HG03108 (cell line): ENCODE data around the gene ACSL6.

Experiments
- ATAC-seq: cut with Tn5 transposase; IDR thresholded peaks from one replicate; pipeline ENCODE4 v1.9.1; 2021; ENCODE audit warnings: moderate library complexity; ENCODE audit not compliant: unreplicated experiment

The ACSL6 gene

DNA sequence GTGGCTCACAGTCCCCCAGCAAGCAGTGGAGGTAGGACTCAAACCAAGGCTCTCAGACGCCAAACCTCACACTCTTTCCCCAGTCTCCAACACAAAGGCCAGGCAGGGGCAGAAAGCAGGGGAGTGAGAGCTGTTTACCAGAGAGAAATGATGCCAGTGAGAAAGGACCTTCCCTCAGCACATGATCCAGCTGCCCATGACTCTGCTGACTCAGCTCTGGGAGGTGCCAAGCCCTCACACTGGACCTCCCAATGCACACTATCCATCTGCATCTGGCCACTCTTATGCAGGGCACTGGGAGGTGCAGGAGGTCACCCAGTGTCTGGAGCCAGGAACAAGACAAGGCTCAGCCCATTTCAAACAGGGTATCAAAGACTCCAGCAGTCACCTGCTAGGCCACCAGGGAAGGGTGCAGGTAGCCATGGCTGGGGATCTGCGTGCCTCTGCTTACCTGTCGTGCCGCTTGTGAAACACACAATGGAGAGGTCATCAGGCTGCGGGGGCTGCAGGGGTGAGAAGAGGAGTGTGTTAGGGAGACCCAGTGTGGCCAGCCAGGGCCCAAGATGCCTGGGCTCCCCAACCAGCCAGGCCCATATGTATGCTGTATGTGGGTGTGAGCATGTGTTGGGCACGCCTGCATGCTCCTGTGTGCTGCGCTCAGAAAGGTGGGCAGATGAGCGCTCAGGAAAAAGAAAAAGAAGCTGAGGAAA lies 26.3 kb downstream of the ACSL6 start:
- no peak for ATAC-seq

DNA sequence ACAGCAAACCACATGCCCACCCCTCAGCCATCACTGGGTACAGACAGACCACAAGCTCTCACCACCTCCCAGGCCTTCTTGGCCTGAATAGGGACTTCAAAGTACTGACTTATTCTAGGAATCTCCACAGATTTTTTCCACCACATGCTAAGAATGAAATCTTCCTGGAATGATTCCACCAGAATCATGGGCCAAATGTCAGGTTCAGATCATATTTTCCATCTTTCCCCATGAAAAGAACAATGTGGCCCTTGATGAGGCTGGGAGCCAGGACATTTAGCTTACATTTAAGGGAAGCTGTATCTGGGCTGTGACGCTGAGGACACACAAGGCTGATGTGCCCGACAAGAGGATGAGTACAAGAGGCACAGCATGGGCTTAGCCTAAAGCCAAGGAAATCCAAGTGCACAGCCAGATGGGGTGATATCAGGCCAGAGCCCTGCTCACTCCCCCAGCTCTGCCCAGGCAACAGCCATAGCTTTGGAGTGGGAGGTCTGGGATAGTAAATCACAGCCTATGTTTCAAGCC lies 28.1 kb downstream of the ACSL6 start:
- no peak for ATAC-seq

DNA sequence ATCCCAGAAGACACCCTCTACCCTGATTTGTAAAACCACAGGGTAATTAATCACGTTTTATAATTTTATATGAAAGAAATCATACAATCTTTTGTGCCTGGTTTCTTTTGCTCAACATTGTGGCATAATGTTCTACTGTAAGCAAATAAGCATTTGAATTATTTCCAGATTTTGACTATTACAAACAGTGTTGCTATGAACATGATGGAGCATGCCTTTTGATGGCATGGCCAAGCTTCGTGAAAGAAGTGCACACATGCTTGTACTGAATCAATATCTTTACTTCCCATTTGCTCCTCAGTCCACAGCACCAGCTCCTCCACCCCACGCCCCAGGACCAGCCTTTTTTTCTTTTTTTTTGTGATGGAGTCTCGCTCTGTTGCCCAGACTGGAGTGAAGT lies 29.9 kb downstream of the ACSL6 start:
- no peak for ATAC-seq

GRCh38 chr5:131980696-131981095 lies 30.8 kb downstream of the ACSL6 start:
- ATAC-seq: no peak

DNA sequence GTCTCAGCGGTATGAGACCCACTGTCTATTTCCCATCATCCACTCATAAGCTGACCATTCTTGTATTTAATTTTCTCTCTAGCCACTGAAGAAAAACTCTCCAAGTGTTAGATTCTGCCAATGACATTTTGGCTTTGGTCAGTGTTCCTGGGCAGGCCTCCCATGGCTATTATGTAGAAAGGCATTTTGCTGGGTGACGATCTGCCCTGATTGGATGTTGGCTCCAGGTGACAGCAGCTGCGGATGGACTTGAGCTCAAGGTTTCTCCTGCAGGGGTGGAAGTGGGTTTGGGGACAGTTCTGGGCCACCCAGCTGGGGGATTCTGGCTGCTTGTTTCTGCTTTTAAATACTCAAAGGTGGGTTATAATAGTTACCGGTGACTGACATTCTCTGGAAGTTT lies 31.6 kb downstream of the ACSL6 start:
- no peak for ATAC-seq

- no peak for ATAC-seq
Observed at GRCh38 chr5:131977212-131977604, 34.2 kb downstream of the ACSL6 start.

DNA sequence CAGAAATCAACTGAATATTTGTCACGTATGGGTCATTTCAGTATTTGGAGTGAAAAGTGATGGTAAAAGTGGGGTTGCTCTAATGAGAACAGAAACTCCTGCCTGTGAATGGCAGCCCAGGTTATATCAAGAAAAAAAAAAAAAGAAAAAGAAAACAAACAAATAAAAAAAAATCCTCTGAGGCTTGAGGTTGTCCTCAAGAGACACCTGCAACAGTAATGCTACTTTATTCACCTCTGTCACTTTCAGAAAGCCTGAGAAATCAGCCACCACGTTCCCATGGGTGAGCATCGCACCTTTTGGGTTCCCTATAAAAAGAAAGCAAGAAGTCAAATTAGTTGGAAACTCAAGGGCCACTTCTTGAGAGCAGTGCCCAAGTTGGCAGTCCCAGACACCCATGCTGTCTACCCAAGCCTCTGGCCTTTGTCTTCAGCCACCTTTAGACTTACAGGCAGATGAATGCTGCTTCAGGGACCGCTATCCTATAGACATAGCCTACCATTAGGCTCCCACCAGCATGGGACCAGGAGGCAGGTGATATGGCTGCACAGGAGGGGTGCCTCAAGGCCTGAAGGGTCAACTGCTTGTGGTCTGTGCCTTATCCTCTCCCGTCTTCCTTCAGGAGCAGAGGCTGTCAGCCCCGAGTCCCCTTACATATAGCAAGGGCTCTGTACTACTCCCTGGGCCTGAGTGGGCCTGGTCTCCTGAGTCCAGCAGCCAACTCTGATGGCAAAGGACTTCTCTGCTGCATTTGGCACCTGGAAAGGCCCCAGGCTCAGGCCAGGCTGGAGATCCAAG lies 34.8 kb downstream of the ACSL6 start:
- no peak for ATAC-seq

DNA sequence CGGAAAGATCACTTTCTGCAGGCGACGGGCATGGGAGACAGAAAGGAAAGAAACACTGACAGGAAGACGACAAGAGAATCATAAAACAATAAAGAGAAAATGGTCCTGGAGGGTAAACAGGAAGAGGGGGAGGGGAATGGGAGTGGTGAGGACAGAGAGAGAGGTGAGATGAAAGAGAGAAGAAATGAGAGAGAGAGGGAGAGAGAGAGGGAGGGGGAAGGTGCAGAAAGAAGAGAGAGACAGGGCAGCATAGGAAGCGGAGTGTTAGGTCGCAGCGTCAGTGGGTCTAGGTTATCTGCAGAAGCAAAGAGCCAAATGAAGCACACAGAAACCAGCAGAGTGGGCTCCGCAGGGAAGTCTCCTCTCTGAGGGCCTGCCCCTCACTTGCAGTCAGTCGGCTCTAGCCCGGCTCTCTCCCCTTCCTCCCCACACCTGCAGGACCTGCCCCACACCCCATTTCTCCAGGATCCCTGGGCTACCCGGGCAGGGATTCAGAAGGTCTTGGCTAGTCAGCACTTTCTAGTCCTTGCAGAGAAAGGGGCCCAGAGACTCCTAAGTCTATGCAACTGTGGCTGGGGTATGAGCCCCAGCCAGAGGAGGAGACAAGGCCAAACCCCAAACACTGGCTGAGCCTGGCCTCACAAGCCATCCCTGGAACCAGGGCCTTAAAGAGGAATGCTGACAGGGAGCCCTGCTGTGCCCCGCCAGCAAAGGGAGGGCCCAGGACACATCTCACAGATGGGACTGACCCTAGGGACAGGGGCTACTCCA lies 36.3 kb downstream of the ACSL6 start:
- ATAC-seq: no peak

GRCh38 chr5:131974622-131974955 lies 36.9 kb downstream of the ACSL6 start:
- no peak for ATAC-seq

DNA sequence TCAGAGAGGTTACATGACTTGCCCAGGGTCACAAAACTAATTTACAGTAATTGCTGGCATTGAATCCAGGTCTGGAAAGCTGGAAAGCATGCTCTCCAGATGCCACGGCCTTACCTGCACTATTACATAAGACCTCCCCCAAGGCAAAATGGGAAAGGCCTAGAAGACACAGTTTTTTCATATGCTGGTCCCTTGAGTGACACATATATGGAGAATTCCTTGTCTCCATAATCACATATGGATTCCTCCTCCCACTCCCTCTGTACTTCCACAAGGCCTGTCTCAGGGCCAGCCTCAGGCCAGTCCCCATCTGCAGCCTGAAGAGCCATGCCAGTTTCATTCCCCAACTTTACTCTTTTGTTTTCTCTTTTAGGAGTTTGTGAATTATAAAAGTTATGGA lies 37.4 kb downstream of the ACSL6 start:
- no peak for ATAC-seq

DNA sequence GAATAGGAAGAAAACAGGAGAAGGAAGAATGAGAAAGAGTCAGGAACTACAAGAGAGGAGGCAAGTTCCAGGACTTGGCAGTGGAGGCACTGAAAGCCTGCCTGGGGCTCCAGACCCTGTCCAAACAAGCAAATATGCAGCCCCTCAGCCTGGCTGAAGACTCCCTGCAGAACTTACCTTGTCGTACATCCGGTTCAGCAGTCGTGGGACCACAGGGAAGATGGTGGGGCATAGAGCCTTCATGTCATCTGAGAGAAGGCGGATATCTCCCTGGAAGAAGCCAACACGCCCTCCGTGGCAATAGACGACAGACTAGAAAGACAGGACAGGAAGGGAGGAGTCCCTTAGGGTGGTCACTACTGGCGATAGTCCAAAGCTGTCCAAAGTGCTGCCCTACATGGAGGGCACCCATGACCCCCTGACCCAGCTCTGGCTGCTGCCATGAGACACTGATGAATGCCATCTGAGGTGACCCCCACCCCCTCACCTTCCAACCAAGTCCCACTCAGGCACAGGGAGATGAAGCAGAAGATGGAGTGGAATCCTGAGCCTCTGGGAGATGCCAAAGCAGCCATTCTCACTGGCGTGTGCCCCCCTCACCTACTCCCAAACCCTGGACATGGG lies 38.3 kb downstream of the ACSL6 start:
- no peak for ATAC-seq

- ATAC-seq: no peak
Observed at GRCh38 chr5:131968396-131968954, 43.0 kb downstream of the ACSL6 start.

DNA sequence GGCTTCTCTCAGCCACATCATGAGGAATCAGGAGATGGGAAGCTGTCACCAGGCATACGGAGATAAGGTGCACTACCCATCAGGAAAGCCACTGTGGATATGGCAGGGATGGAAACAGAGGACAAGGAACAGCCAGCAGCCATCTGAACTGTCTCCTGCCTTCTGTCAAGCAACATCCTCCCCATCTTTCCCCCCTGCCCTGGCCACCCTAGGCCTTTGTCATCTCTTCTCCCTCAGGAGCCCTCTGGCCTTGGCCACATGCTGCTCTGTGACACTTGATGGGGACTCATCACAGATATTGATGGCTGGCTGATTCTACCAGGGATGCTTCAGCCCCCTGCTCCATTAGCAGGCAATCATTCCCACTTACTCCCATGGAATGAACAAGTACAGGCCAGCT lies 44.9 kb downstream of the ACSL6 start:
- ATAC-seq: no peak

DNA sequence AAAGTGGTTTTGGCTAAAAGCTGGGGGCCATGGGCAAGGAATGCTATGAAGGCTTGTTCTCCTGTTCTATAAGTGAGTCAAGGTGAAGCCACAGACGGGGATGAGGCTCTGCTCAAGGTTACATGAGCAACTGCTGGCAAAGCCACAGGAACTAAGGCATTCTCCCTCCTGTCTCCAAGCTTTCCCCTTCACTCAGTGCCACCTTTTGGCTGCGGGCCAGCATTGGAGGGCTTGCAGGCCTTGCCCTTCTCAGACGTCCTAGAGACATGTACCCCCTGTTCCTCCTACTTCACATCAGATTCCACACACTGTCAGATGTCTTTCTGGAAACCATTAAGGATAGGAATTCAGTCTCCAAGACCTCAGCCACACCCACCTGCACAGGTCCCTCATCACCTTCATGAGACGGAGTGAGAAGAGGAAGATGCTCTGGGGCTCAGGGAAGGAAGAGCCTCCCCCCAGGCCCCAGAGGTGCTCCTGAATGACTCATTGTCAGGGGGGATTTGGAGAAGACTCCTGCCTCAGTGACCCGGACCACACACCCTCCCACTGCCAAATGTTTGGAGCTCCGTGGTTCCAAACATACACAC lies 45.5 kb downstream of the ACSL6 start:
- ATAC-seq: no peak

- no peak for ATAC-seq
Observed at GRCh38 chr5:131959906-131960305, 51.6 kb downstream of the ACSL6 start.

GRCh38 chr5:131959136-131959535 lies 52.3 kb downstream of the ACSL6 start:
- ATAC-seq: no peak

DNA sequence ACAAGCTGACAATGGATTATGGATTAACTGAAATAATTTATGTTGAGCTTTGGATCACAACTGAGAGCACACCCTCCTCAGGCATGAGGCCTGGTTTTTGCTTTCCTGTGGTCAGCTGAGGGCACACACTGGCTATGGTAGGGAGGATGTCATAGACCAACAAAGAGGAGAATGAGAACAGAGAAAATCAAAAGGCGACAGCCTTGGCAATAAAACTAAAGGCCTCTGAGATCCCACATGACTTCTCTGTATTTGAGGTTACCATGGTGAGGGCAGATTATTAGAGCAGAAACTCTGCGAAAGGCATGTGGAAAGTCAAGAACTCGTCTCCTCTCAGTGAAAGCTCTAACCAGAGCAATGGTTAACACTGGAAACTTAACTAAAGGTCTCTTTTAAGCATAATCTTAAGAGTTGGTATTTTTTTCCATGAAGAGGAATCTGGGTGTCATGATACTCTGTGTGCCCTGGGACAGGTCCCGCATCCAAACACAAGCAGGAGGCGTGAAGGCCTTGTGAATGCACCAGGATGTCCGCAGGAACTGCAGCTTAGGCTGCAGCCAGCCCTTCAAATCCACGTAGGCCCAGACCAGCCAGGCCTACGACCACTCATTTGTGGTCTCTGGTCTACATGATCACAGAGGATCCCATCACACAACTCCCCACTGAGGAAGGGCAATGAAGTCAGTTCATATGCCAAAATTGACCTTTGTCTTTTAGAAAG lies 53.6 kb downstream of the ACSL6 start:
- no peak for ATAC-seq

GRCh38 chr5:131953969-131954368 lies 57.5 kb downstream of the ACSL6 start:
- ATAC-seq: no peak

DNA sequence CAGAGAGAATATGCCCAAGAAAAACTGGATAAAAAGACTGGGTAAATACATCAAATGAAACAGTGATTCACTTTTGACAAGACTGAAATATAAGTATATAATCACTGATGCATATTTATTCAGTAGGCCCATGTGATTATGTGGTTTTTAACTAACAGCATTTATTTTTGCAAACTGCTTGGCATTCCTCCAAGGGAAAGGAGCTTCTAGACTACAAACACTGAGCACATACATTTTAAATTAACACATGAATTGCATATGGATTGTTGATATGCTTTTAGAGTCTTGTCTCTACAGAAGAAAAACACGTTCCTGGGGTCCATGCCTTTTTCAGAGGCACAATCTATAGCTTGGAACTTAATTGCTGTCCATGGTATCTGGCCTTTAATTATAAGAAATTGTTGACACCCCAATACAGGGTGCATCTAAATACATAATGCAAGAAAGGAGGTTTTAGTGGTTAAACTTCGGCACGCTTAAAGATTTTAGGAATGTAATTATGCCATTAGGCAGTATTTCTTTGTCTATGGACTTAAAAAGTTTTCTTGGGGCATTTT lies 59.1 kb downstream of the ACSL6 start:
- no peak for ATAC-seq

GRCh38 chr5:131950706-131951105 lies 60.8 kb downstream of the ACSL6 start:
- ATAC-seq: no peak
